Omental fat pad (tissue), 4 donors: ENCODE measurements around the gene TRIM44. TPM values are rescaled to one million over a fixed set of nuclear protein-coding genes. Genes with fewer than 3 reads are reported as not detected.

Experiments used
- ATAC-seq: fragments of 150-250 bp; one replicate; pipeline ENCODE4 v1.9.1; 2016; ENCODE audit warnings: mild to moderate bottlenecking, moderate library complexity; ENCODE audit not compliant: low FRiP score
- DNase-seq: peaks from one replicate; pipeline ENCODE4 v3.0.0-alpha.2; 2019; ENCODE audit warnings: low spot score
- total RNA-seq, 4 donors: library from RNA; depleted of rRNA; stranded (reverse); fragments of >200 nt; gene quantifications; one replicate each; pipeline ENCODE4 v1.1.0, GENCODE V29; 2016
- TF ChIP-seq, protein P1 (sequence below), 3 donors: fragments of 450-650 bp; IDR thresholded peaks; one replicate each; pipeline ENCODE4 v1.5.1; 2016 to 2017; ENCODE audit warnings: antibody characterized with exemption in 3 of 3, mild to moderate bottlenecking in 3 of 3, moderate library complexity in 2 of 3

TRIM44 gene
- total RNA-seq, 4 donors from 2014 or later = 47.3 to 64.0 (median 52.1) TPM

DNA sequence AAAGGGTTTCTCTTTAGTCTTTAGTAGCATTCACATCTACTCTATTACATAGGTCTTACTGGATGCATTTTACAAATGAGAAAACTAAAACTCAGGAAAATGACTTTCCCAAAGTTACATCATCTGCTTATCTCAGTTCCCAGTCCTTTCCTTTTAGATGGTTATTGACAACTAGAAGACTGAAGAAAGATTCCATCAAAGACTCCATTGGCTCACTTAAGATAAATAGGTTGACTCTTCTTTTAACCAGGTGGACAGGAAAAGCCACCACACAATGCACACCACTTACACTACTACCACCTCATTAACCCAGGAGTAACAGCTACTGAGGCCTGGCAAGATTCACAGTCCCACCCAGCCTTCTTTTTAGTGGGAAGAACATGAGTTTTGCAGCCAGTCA, 123.6 kb downstream of the TRIM44 start:
- no peak for ATAC-seq
- TF ChIP-seq, protein P1, sequence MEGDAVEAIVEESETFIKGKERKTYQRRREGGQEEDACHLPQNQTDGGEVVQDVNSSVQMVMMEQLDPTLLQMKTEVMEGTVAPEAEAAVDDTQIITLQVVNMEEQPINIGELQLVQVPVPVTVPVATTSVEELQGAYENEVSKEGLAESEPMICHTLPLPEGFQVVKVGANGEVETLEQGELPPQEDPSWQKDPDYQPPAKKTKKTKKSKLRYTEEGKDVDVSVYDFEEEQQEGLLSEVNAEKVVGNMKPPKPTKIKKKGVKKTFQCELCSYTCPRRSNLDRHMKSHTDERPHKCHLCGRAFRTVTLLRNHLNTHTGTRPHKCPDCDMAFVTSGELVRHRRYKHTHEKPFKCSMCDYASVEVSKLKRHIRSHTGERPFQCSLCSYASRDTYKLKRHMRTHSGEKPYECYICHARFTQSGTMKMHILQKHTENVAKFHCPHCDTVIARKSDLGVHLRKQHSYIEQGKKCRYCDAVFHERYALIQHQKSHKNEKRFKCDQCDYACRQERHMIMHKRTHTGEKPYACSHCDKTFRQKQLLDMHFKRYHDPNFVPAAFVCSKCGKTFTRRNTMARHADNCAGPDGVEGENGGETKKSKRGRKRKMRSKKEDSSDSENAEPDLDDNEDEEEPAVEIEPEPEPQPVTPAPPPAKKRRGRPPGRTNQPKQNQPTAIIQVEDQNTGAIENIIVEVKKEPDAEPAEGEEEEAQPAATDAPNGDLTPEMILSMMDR (IDR thresholded peaks at IDR 0.05) = no peak

DNA sequence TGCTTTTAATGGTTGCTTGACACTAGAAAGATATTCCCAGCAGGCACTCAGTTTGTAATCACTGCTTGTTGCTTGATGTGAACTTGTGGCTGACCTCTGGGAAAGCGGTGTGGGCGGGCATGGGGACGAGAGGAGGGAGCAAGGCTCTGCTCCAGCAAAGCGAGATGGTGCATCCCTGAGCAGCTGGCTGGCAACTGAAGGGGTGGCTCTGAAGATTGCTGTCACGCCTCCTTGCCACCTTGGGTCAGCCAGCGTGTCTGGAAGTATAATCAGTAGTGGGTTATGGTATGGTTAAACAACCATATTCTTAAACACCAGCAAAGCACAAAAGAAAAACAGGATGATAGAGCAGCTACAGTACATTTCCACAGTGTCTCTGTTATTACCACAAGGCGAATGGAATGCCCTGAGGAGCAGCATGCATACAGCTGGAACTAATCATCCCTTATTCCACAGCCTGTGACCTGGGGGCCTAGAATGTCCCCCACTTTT, 124.5 kb downstream of the TRIM44 start:
- DNase-seq (no peak), ATAC-seq (no peak)
- TF ChIP-seq, protein P1 (IDR thresholded peaks at IDR 0.05) = no peak

More for the DNA sequence above, 123.6 kb downstream of the TRIM44 start:
- no peak for DNase-seq

DNA sequence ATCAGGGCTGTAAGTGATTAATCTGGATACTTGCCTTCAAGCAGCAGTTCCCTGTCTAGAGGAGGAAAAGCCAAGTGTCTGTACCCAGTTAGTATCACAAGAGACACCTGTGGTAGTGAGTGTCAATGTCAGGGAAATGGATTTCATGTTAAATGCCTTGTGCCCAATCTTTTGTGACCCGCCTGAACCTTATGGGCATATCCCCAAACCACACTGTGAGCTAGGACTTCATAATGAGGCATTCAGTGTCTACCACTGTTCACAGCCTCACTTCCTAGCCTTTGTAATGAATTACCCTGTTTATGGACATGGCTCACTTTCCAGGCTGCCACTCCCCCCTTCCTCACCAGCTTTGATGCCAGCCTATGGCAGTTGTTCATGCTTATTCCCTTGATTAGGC, 125.1 kb downstream of the TRIM44 start:
- no peak for DNase-seq
- TF ChIP-seq, protein P1 (IDR thresholded peaks at IDR 0.05) = no peak
- ATAC-seq = no peak

DNA sequence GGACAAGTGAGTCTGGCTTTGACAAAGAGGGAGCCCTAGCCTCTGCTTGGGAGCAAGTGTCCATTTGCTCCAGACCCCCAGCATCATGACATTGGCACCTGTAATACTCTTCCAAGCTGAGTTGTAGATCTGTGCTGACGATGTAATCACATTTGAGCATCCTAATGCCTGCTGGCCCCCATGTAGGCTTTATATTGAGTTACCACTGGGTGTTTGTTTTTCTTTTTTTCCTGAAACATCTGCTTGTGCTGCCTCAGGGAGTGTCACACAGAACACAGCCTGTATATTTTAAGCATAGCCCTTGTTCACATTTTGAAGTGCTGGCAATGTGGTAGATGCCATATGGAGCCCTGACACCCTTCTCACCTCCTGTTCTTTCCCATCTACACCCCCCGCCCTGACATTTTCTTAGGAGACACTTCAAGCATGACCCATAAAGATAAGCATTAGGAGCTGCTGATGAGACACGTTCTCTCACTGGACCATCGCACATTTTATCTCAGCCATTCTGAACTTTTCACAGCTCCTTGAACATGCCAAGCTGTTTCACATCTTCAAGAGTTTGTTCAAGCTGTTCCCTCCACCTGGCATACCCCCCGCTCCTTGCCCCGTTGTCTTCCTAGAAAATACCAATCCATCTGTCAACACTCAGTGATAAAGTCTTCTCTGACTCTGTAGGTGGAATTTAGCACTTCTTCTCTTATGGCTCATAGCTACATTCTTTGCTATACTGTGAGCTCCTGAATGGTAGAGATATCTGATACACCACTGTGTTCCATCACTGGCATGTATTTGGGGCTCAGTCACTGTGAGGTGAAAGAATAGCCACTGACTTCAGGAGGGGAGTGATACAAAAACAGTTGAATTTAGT, 128.7 kb downstream of the TRIM44 start:
- DNase-seq = no peak
- no peak for ATAC-seq
- TF ChIP-seq, protein P1 (IDR thresholded peaks at IDR 0.05) = no peak

DNA sequence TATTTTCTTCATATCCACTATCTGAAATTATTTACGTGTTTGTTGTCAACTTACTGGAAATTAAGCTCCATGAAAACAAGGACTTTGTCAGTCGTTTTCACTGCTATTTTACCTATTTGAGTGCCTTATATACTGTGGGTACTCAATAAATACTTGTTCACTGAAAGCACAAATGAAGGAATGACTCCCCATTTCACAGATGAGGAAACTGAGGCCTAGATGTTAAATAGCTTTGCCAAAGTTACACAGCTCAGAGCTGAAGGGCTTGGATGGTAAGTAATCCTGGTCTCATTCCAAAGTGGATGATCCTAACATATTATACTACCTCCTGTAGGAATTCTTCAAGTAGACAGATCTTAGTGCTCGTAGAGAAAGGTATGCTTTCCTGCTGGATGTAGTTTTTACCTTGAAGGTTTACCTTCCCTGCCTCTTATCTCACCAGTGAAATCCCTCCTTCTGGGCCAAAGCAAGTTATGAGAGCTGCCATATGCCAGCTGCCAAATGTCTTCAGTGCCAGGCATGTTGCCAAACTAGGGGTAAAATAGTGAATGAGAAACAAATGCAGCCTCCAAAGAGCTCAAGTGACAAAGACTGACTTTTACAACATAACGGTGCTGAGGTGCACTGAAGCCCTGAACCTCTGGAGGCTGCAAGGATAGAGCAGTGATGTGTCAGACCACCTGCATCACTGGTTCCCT, 129.7 kb downstream of the TRIM44 start:
- TF ChIP-seq, protein P1 (IDR thresholded peaks at IDR 0.05) = no peak
- ATAC-seq = no peak
- no peak for DNase-seq

DNA sequence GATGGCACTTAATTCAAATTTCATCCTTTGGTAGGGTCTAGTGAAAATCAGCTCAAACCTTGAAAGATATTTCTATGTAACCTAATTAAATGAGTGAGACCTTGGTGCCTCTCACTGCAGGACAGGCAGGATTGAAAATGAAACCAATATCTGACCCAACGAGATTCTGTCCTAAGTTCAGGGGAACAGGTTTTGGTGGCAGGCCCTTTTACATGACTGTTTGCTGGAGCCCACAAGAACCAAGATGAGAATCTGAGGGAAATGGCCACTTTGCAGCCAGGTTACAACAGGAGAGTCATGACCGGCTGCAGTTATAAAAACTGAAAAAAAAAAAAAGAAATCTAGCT, 130.2 kb downstream of the TRIM44 start:
- DNase-seq (no peak), ATAC-seq (no peak)
- TF ChIP-seq, protein P1 (IDR thresholded peaks at IDR 0.05) = no peak
